ENCODE results near the gene PARD3B.

The PARD3B gene

DNA sequence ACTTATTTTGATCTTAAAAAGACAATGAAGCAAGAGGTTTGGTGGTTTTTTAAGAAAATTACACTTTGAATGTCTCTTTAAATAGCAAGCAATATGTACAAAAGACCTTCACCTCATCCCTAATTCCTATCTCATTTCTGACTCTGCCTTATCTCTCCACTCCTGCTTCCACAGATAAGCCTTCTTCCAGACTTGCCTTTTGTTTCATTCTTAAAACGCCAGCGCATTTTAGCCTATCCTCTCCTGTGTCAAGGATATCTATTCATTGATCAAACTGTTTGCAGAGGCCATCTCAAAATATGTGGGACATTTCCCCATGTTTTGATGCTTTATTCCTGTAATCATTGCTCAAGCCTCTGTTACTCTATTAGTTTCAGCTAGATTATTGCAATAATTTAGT lies 562.5 kb downstream of the PARD3B start:
- in situ Hi-C loops (cut with HindIII; ENCODE audit: low pct_unique_long_range_greater_than_20kb, low sequenced_read_pairs), result no loop called here
- no peak for TF ChIP-seq JUND (IDR thresholded peaks at IDR 0.05; ENCODE audit: low read depth)
- DNase-seq (ENCODE audit: low read depth in 1 of 2, low spot score in 1 of 2), result no peak

DNA sequence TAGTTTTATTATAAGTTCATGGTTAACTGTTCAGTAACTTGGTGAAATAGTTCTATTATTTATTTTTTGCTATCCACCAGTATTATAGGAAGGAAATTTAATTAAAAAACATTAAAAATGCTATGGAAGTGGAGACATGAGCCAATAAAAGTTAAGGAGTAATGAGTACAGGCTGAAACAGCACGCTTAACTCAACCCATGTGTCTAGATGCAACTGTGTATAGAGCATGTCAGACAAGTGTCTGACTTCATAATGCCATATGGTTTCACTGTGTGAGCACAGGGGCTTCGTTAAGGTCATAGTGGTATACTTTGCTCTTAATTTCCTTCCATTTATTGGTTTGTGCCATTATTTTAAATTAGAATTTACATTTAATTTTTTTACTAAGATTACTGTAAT lies 570.2 kb downstream of the PARD3B start:
- DNase-seq (ENCODE audit: low read depth in 1 of 2, low spot score in 1 of 2), result no peak
- in situ Hi-C loops (cut with HindIII; ENCODE audit: low pct_unique_long_range_greater_than_20kb, low sequenced_read_pairs), result no loop called here

DNA sequence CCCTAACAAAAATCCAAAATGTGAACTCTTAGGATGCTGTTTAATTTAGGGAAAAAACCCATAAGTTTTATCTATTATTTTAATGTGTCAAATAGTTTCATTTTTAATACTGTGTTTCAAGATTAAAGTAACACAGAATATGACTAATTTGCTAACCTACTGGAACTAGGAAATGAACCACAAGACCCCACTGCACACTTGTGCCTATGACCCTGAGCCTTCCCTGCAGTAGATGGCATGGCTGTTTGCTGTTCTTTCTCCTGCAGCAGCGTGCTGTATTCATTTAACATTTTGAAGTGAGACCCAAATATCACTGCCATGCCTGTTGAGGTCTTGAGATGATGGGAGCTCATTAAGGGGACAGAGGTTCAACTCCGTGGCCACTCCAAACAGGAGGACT lies 571.9 kb downstream of the PARD3B start:
- no peak for DNase-seq (ENCODE audit: low read depth in 1 of 2, low spot score in 1 of 2)
- TF ChIP-seq JUND (IDR thresholded peaks at IDR 0.05; ENCODE audit: low read depth), result no peak
- in situ Hi-C loops (cut with HindIII; ENCODE audit: low pct_unique_long_range_greater_than_20kb, low sequenced_read_pairs), result no loop called here

More for the DNA sequence above, 570.2 kb downstream of the PARD3B start:
- no peak for TF ChIP-seq JUND (IDR thresholded peaks at IDR 0.05; ENCODE audit: low read depth)

DNA sequence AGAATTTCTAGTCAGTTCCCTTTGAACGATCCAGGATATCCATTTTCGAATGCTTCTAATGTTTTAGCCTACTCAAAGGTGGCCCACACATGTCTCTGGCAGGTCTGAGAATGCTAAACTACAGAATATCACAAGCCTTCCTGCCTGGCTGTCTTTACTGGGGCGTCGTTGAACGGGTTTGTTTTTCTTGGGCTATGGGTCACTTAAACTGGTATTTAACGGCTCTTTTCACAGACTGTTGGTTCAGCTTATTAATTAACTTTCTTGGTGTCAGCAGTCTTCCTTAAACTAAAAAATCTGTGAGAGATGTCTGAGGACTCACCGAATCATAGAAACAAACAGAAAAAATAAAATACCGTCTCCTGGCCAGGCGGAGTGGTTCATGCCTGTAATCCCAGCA lies 573.9 kb downstream of the PARD3B start:
- no peak for DNase-seq (ENCODE audit: low read depth in 1 of 2, low spot score in 1 of 2)
- no peak for TF ChIP-seq JUND (IDR thresholded peaks at IDR 0.05; ENCODE audit: low read depth)
- in situ Hi-C loops (cut with HindIII; ENCODE audit: low pct_unique_long_range_greater_than_20kb, low sequenced_read_pairs), result no loop called here

DNA sequence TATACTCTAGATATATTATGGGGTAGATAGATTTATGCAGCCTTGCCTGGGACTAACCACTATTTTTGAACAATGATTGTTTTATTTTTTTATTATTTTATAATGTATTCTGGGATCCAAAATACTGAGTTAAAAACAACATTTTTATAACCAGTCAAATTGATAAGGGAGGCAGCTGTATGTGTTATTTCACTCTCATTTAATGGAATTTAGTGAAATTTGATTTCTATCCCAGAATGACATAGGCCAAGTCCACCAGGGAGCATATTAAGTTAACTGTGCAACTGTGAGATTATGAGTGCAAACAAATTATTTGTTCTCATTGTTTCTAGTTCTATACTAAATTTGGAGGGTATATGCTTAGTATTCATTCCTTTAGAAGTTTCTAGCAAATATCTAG lies 583.5 kb downstream of the PARD3B start:
- in situ Hi-C loops (cut with HindIII; ENCODE audit: low pct_unique_long_range_greater_than_20kb, low sequenced_read_pairs), result no loop called here
- TF ChIP-seq JUND (IDR thresholded peaks at IDR 0.05; ENCODE audit: low read depth), result no peak
- DNase-seq (ENCODE audit: low read depth in 1 of 2, low spot score in 1 of 2), result no peak

DNA sequence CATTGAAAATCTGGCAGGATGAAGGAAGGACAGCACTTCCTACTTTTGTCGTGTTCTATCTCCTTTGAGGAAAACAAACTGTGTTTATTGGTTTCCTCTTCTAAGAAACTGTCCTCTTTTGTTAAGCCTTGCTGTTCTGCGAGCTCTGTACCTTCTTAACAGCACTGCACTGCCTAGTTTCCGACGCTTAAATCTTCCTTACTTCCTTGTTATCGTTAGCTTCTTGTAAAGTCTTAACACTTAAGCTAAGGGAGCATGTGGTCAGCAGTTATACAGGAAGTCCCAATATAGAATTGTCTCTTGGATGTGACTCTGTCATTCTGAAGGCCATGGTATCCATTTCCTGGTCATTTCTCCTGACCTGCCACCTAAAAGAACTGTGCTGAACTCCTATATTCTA lies 584.3 kb downstream of the PARD3B start:
- no peak for TF ChIP-seq JUND (IDR thresholded peaks at IDR 0.05; ENCODE audit: low read depth)
- no peak for DNase-seq (ENCODE audit: low read depth in 1 of 2, low spot score in 1 of 2)
- in situ Hi-C loops (cut with HindIII; ENCODE audit: low pct_unique_long_range_greater_than_20kb, low sequenced_read_pairs), result no loop called here

DNA sequence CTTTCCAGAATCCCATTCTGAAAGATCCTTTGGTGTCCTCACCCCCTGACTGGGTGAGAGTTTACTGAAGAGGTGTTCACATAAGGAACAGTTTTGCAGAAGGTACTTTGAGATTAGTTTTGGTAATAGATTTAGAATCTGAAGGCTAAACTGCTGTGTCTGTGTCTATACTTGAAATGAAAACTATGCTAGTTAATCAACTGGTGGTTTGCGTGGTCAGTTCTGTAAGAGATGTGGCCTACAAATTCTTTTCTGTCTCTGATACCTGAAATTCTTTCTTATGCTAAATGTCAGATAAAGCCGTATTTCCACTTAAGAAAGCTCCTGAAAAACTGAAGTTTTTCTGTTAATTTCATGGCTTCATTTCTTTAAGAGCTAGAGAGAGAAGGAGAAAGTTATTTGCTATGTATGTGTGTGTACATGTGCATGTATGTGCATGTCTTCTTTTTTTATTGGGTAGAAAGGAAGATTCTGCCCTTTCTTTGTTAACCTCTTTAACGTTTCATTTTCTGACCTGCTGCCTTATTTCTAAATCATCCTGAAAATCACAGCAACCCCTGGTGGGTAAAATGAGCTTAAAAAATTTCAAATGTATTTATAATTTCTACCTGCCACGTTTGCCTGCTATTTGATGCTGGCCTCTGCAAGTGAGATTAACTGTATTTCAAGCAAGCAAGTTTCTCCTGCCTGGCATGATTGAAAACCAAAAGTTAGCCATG lies 585.0 kb downstream of the PARD3B start:
- in situ Hi-C loops (cut with HindIII; ENCODE audit: low pct_unique_long_range_greater_than_20kb, low sequenced_read_pairs), result no loop called here
- DNase-seq (ENCODE audit: low read depth in 1 of 2, low spot score in 1 of 2), result no peak
- no peak for TF ChIP-seq JUND (IDR thresholded peaks at IDR 0.05; ENCODE audit: low read depth)

DNA sequence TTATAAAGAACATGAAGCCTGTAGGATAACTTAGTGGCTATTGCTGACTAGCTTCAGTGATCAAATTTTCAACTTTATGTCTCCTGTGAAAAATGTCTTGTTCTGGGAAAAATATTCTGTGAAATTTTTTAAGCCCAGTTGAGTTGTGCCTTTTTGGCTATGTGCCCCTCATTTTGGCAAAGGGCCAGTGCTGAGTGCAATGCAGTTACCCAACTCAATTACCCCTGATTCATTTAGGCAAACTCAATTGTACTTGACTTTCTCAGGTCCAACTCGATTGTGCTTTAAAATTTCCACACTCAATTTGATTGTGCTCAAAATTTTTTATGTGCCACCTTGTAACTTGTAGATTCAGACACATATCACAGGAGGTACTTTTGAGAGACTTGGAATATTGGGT lies 588.3 kb downstream of the PARD3B start:
- DNase-seq (ENCODE audit: low read depth in 1 of 2, low spot score in 1 of 2), result no peak
- in situ Hi-C loops (cut with HindIII; ENCODE audit: low pct_unique_long_range_greater_than_20kb, low sequenced_read_pairs), result no loop called here
- TF ChIP-seq JUND (IDR thresholded peaks at IDR 0.05; ENCODE audit: low read depth), result no peak

DNA sequence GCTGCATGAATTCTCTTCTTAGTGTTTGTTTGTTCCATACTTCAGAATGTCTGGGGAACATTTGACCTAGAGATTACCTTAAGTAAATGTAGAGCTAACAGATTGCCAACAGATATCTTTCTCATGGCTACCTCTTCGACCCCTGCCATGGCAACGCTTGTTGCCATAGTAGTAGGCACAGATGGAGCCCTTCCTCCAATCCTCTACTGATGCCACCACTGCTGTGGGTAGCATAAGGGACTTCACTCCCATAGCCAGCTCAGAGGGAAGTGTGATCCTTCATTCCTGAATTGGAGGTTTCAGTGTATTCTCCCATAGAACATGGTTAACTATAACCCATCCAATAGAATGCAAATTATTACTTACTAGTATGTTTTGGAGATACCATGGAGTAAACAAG lies 593.5 kb downstream of the PARD3B start:
- in situ Hi-C loops (cut with HindIII; ENCODE audit: low pct_unique_long_range_greater_than_20kb, low sequenced_read_pairs), result no loop called here

DNA sequence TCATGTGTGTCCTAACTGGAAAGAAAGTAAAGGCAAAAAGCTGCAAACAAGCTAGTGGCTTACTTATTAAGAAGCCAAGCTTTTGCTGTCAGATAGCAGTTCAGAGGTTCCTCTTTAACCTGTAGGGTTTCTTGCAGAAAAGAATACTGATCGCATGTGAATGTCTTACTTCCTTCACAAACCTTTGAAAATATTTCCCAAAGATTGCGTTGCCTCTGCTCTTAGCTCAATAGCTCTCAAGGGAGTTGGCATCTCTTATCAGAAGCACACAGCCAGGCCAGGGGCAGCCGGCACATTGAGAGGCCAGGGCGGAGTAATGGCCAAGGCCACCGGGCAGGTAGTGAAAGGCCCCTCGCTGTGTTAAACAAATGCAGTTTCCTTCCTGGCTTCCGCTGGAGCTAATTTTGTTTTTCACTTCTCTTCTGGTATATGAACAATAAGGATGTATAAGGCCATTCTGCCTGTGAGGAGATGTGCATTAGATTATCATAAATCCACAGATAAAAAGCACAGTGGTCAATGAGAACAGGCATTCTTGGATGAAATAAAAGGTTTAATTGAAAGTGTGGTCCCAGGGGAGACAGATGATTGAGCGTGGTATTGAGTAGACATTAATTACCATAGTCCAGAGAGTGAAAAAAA lies 594.7 kb downstream of the PARD3B start:
- DNase-seq (ENCODE audit: low read depth in 1 of 2, low spot score in 1 of 2), result no peak
- no peak for TF ChIP-seq JUND (IDR thresholded peaks at IDR 0.05; ENCODE audit: low read depth)
- in situ Hi-C loops (cut with HindIII; ENCODE audit: low pct_unique_long_range_greater_than_20kb, low sequenced_read_pairs), result no loop called here

More for the DNA sequence above, 593.5 kb downstream of the PARD3B start:
- DNase-seq (ENCODE audit: low read depth in 1 of 2, low spot score in 1 of 2), result no peak
- TF ChIP-seq JUND (IDR thresholded peaks at IDR 0.05; ENCODE audit: low read depth), result no peak

DNA sequence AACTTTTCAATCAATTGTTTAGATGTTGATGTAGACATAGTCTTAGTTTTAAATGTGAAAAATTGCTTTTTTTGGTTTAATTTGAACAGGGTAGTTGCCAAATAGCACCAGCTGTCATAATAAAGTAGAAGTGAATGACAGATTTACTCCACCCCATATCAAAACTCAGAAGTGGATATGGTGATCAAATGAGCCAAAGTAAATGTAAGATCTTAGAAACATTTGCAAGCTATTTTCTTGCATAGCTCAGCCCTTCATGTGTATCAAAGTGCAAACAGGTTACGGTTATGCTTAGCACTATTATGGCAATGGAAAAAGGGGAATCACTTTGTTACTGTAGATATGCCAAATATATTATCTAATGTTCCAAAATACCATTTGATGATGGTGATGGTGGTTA lies 596.1 kb downstream of the PARD3B start:
- in situ Hi-C loops (cut with HindIII; ENCODE audit: low pct_unique_long_range_greater_than_20kb, low sequenced_read_pairs), result no loop called here
- no peak for DNase-seq (ENCODE audit: low read depth in 1 of 2, low spot score in 1 of 2)
- no peak for TF ChIP-seq JUND (IDR thresholded peaks at IDR 0.05; ENCODE audit: low read depth)

DNA sequence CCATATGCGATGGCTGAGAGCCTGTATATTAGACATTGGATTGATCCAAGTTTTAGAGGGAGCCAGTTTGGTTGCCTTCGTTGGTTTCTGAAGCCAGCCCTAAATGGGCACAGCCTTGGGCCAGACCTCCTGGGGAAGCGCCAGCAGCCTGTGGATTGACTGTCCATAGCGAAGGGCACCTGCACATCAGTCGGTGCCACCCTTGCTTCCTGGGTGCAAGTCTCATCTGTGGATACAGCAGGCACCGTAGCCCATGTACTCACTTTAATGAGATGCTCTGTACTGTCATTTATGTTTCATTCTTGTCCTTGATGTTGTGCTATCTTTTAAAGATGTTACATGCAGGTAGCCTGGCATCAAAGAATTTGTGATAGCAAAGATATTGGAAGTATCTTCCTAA lies 600.6 kb downstream of the PARD3B start:
- no peak for TF ChIP-seq JUND (IDR thresholded peaks at IDR 0.05; ENCODE audit: low read depth)
- DNase-seq (ENCODE audit: low read depth in 1 of 2, low spot score in 1 of 2), result no peak
- in situ Hi-C loops (cut with HindIII; ENCODE audit: low pct_unique_long_range_greater_than_20kb, low sequenced_read_pairs), result no loop called here

DNA sequence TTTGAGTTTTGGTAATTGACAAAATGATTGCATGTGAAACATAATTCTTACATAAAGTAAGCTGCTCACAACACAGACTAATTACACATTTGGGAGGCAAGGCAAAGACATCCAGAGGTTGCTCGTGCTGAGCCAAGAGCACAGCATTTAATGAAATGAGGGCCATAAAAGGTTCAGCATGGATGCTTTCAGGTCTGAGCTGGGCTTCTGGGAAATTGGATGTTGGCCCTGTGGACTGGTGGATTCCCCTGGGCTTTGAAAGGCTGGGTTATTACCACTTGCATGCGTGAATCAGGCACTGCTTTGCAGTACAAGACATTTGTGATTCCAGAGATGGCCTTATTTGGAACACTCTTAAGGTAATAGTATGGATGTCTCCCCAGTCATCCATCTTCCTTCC lies 603.5 kb downstream of the PARD3B start:
- in situ Hi-C loops (cut with HindIII; ENCODE audit: low pct_unique_long_range_greater_than_20kb, low sequenced_read_pairs), result no loop called here
- DNase-seq (ENCODE audit: low read depth in 1 of 2, low spot score in 1 of 2), result no peak
- no peak for TF ChIP-seq JUND (IDR thresholded peaks at IDR 0.05; ENCODE audit: low read depth)

DNA sequence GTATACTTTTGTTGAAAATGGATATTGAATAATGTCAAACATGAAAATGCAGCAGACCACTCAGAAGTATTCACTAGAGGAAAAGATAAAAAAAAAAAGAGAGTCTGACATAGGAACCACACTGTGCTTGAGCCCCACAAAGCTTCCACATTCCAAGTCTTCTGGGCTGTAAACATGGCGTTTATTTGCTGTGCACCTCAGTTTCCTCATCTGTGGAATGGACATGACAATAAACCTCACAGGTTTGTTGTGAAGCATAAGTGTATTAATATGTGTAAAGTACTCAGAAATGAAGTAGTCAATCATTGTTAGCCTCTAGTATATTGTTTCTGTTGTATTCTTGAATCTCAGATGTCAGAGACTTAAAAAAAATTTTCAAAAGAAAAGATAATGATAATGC lies 611.2 kb downstream of the PARD3B start:
- TF ChIP-seq JUND (IDR thresholded peaks at IDR 0.05; ENCODE audit: low read depth), result no peak
- in situ Hi-C loops (cut with HindIII; ENCODE audit: low pct_unique_long_range_greater_than_20kb, low sequenced_read_pairs), result no loop called here
- no peak for DNase-seq (ENCODE audit: low read depth in 1 of 2, low spot score in 1 of 2)
